ENCODE results near the gene RFC4. TPM values are rescaled to one million over a fixed set of nuclear protein-coding genes. Genes with fewer than 3 reads are reported as not detected.

RFC4 gene
- total RNA-seq, 2 donors from 2014 or later = 112 to 141 TPM

- Mint-ChIP-seq H3K27me3 (ENCODE audit: low read depth) (no peaks in the 10 kb centered on the region), H3K4me1 (ENCODE audit: low read depth) (peaks cover 59% of the 10 kb centered on the region), H3K4me3 (peak overlapping the region in 1 of 2 donors; percentile 19), H3K27ac (peak overlapping the region; percentile 56), H3K9me3 (no peaks in the 10 kb centered on the region), H3K36me3 (ENCODE audit: insufficient read depth in 2 of 2) (peaks cover 27 to 72% of the 10 kb centered on the region in 2 donors)
- ATAC-seq (replicated peaks in 1 of 2) = peak; percentile 17 to 28
- DNase-seq = no peak
These were observed 15.9 kb downstream of the RFC4 start for GRCh38 chr3:186790261-186790981.

- peaks cover 34 to 79% of the 10 kb centered on the region in 2 donors for H3K36me3 Mint-ChIP-seq (ENCODE audit: insufficient read depth in 2 of 2)
- peak overlapping the region in 1 of 2 donors; percentile 48 for H3K4me3 Mint-ChIP-seq
- H3K27me3 Mint-ChIP-seq (ENCODE audit: low read depth) = no peaks in the 10 kb centered on the region
- H3K9me3 Mint-ChIP-seq = no peaks in the 10 kb centered on the region
- H3K4me1 Mint-ChIP-seq (ENCODE audit: low read depth) = peaks cover 63% of the 10 kb centered on the region
- ATAC-seq (replicated peaks in 1 of 2) (no peak), DNase-seq (no peak)
- H3K27ac Mint-ChIP-seq = peak overlapping the region; percentile 99
These were observed 16.6 kb downstream of the RFC4 start for GRCh38 chr3:186789554-186790260.

GRCh38 chr3:186788482-186789370 is 17.6 kb downstream of the RFC4 start:
- DNase-seq (no peak), ATAC-seq (replicated peaks in 1 of 2) (no peak)
- Mint-ChIP-seq H3K4me1 (ENCODE audit: low read depth) (peaks cover 69% of the 10 kb centered on the region), H3K4me3 (peak overlapping the region; percentile 92 to 97), H3K27ac (peak overlapping the region; percentile 99), H3K9me3 (no peaks in the 10 kb centered on the region), H3K36me3 (ENCODE audit: insufficient read depth in 2 of 2) (peaks cover 43 to 79% of the 10 kb centered on the region in 2 donors), H3K27me3 (ENCODE audit: low read depth) (no peaks in the 10 kb centered on the region)

- Mint-ChIP-seq H3K27me3 (ENCODE audit: low read depth) (no peaks in the 10 kb centered on the region), H3K4me1 (ENCODE audit: low read depth) (peaks cover 69% of the 10 kb centered on the region), H3K9me3 (no peaks in the 10 kb centered on the region), H3K27ac (peak overlapping the region; percentile 99), H3K4me3 (peak overlapping the region; percentile 92 to 97), H3K36me3 (ENCODE audit: insufficient read depth in 2 of 2) (peaks cover 47 to 76% of the 10 kb centered on the region in 2 donors)
- DNase-seq (no peak), ATAC-seq (replicated peaks in 1 of 2) (no peak)
These were observed 18.4 kb downstream of the RFC4 start for GRCh38 chr3:186787642-186788481.

DNA sequence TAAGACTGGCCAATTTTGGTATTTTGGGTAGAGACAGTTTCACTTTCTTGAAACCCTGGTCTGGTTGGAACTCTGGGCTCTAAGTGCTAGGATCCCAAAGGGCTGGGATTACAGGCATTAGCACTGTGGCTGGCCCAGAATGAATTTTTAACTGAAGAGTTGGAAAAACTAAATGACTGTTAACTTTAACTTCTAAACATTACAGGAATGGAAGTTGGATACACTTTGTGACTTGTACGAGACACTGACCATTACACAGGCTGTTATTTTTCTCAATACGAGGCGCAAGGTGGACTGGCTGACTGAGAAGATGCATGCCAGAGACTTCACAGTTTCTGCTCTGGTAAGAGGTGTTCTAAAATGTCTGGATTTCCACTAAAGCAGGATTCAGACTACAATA is 19.4 kb downstream of the RFC4 start:
- H3K27ac Mint-ChIP-seq = peak overlapping the region; percentile 99
- peak overlapping the region; percentile 92 to 97 for H3K4me3 Mint-ChIP-seq
- DNase-seq (no peak), ATAC-seq (replicated peaks in 1 of 2) (no peak)
- no peaks in the 10 kb centered on the region for H3K9me3 Mint-ChIP-seq
- H3K4me1 Mint-ChIP-seq (ENCODE audit: low read depth) = peaks cover 74% of the 10 kb centered on the region
- peaks cover 47 to 74% of the 10 kb centered on the region in 2 donors for H3K36me3 Mint-ChIP-seq (ENCODE audit: insufficient read depth in 2 of 2)
- H3K27me3 Mint-ChIP-seq (ENCODE audit: low read depth) = no peaks in the 10 kb centered on the region

GRCh38 chr3:186785495-186786018 is 20.7 kb downstream of the RFC4 start:
- Mint-ChIP-seq H3K27me3 (ENCODE audit: low read depth) (no peaks in the 10 kb centered on the region), H3K4me1 (ENCODE audit: low read depth) (peaks cover 62% of the 10 kb centered on the region), H3K4me3 (peak overlapping the region; percentile 92 to 97), H3K9me3 (no peaks in the 10 kb centered on the region), H3K36me3 (ENCODE audit: insufficient read depth in 2 of 2) (peaks cover 44 to 68% of the 10 kb centered on the region in 2 donors), H3K27ac (peak overlapping the region; percentile 99)
- DNase-seq (no peak), ATAC-seq (replicated peaks in 1 of 2) (no peak)

- H3K9me3 Mint-ChIP-seq = no peaks in the 10 kb centered on the region
- no peak for ATAC-seq (replicated peaks in 1 of 2)
- H3K27me3 Mint-ChIP-seq (ENCODE audit: low read depth) = no peaks in the 10 kb centered on the region
- H3K4me3 Mint-ChIP-seq = peak overlapping the region; percentile 92 to 97
- H3K4me1 Mint-ChIP-seq (ENCODE audit: low read depth) = peaks cover 56% of the 10 kb centered on the region
- H3K36me3 Mint-ChIP-seq (ENCODE audit: insufficient read depth in 2 of 2) = peaks cover 44 to 64% of the 10 kb centered on the region in 2 donors
- DNase-seq = no peak
- H3K27ac Mint-ChIP-seq = peak overlapping the region; percentile 99
These were observed 21.3 kb downstream of the RFC4 start for GRCh38 chr3:186784820-186785494.

- H3K27me3 Mint-ChIP-seq (ENCODE audit: low read depth) = no peaks in the 10 kb centered on the region
- H3K36me3 Mint-ChIP-seq (ENCODE audit: insufficient read depth in 2 of 2) = peaks cover 40 to 58% of the 10 kb centered on the region in 2 donors
- H3K9me3 Mint-ChIP-seq = no peaks in the 10 kb centered on the region
- H3K4me1 Mint-ChIP-seq (ENCODE audit: low read depth) = peaks cover 50% of the 10 kb centered on the region
- H3K4me3 Mint-ChIP-seq = peak overlapping the region; percentile 92 to 97
- H3K27ac Mint-ChIP-seq = peak overlapping the region; percentile 99
- DNase-seq = peak; percentile 74 to 87
- peak; percentile 50 to 53 for ATAC-seq (replicated peaks in 1 of 2)
These were observed 22.4 kb downstream of the RFC4 start for GRCh38 chr3:186783731-186784515.

GRCh38 chr3:186783058-186783730 is 23.1 kb downstream of the RFC4 start, which contains the start of gene EIF4A2:
Gene EIF4A2, plus strand, starts transcription at chr3:186783577. Its CDS starts 34 bp downstream, at chr3:186783611.
- Mint-ChIP-seq H3K27ac (peak within 1 kb of the TSS; percentile 99), H3K36me3 (ENCODE audit: insufficient read depth in 2 of 2) (peaks cover 36 to 51% of the 10 kb centered on the region in 2 donors), H3K9me3 (no peaks in the 10 kb centered on the region), H3K4me3 (peak within 1 kb of the TSS; percentile 92 to 97), H3K4me1 (ENCODE audit: low read depth) (peaks cover 43% of the 10 kb centered on the region), H3K27me3 (ENCODE audit: low read depth) (no peaks in the 10 kb centered on the region)
- peak; percentile 94 for DNase-seq
- peak; percentile 77 to 79 for ATAC-seq (replicated peaks in 1 of 2)

- Mint-ChIP-seq H3K4me1 (ENCODE audit: low read depth) (peaks cover 37% of the 10 kb centered on the region), H3K36me3 (ENCODE audit: insufficient read depth in 2 of 2) (peaks cover 30 to 45% of the 10 kb centered on the region in 2 donors), H3K27ac (peak overlapping the region; percentile 99), H3K9me3 (no peaks in the 10 kb centered on the region), H3K27me3 (ENCODE audit: low read depth) (no peaks in the 10 kb centered on the region), H3K4me3 (peak overlapping the region; percentile 92 to 97)
- DNase-seq (no peak), ATAC-seq (replicated peaks in 1 of 2) (peak in 1 of 2 donors; percentile 6)
These were observed 23.7 kb downstream of the RFC4 start for GRCh38 chr3:186782542-186783057.
